SU-DHL-6 (cell line): ENCODE data around the gene LBH.

ENCODE experiments used
- H2AFZ ChIP-seq: fragments of 200-600 bp; sonication (generic); 2 replicates; pipeline ENCODE4 v1.6.1; 2014; ENCODE audit warnings: low read depth, mild to moderate bottlenecking, moderate library complexity, mixed read lengths, antibody characterized with exemption, low read length; ENCODE audit not compliant: severe bottlenecking
- H3F3A ChIP-seq: fragments of 200-600 bp; shearing (Covaris generic); 2 replicates; pipeline ENCODE4 v1.6.0; 2016; ENCODE audit warnings: antibody characterized with exemption, mild to moderate bottlenecking; ENCODE audit not compliant: insufficient read depth
- H3K27ac ChIP-seq: fragments of 200-600 bp; sonication (generic); 2 replicates; pipeline ENCODE4 v1.5.1; 2016; ENCODE audit warnings: low read depth, mild to moderate bottlenecking, low read length, moderate library complexity, mixed read lengths
- H3K27me3 ChIP-seq: fragments of 200-600 bp; sonication (generic), shearing (Covaris generic); 2 replicates; pipeline ENCODE4 v1.6.0; 2014; ENCODE audit warnings: mild to moderate bottlenecking, low read length
- H3K36me3 ChIP-seq: fragments of 200-600 bp; sonication (generic); 2 replicates; pipeline ENCODE4 v1.6.1; 2014; ENCODE audit warnings: mild to moderate bottlenecking, low read length, mixed read lengths
- H3K4me2 ChIP-seq: fragments of 300-600, 200-600 bp; shearing (Covaris generic), sonication (generic); 2 replicates; pipeline ENCODE4 v1.6.0; 2014; ENCODE audit warnings: low read length, low read depth, mild to moderate bottlenecking; ENCODE audit not compliant: poor library complexity, severe bottlenecking
- H3K4me3 ChIP-seq: fragments of 200-600 bp; sonication (generic); 2 replicates; pipeline ENCODE4 v1.5.1; 2014; ENCODE audit warnings: antibody characterized with exemption, low read length, mild to moderate bottlenecking, mixed read lengths; ENCODE audit not compliant: insufficient read depth, poor library complexity, severe bottlenecking
- H3K79me2 ChIP-seq: fragments of 200-600 bp; sonication (generic); 2 replicates; pipeline ENCODE4 v1.6.1; 2014; ENCODE audit warnings: mild to moderate bottlenecking, low read length, moderate library complexity; ENCODE audit not compliant: insufficient read depth
- H3K9ac ChIP-seq: fragments of 200-600 bp; sonication (generic); 2 replicates; pipeline ENCODE4 v1.7.0; 2014; ENCODE audit warnings: mild to moderate bottlenecking, low read length
- H3K9me2 ChIP-seq: fragments of 200-600 bp; sonication (generic); replicated peaks from 2 replicates; pipeline ENCODE4 v1.6.1; 2014; ENCODE audit warnings: low read length; ENCODE audit not compliant: insufficient read depth
- H3K9me3 ChIP-seq: fragments of 200-600 bp; sonication (generic); 2 replicates; pipeline ENCODE4 v1.6.1; 2014; ENCODE audit warnings: low read length, mixed read lengths; ENCODE audit not compliant: insufficient read depth
- H4K20me1 ChIP-seq: fragments of 200-600 bp; sonication (generic); 2 replicates; pipeline ENCODE4 v1.6.1; 2014; ENCODE audit warnings: low read depth, mild to moderate bottlenecking, antibody characterized with exemption, low read length, moderate library complexity, mixed read lengths
- CTCF ChIP-seq: fragments of 200-600 bp; sonication (generic); IDR thresholded peaks from one replicate; pipeline ENCODE4 v1.5.1; 2017; ENCODE audit warnings: antibody characterized with exemption, mild to moderate bottlenecking, low read length, moderate library complexity; ENCODE audit not compliant: insufficient read depth, poor library complexity, severe bottlenecking
- EZH2phosphoT487 ChIP-seq: fragments of 200-600 bp; sonication (generic), shearing (Covaris generic); conservative IDR thresholded peaks from 2 replicates; pipeline ENCODE4 v1.6.1; 2018; ENCODE audit warnings: mild to moderate bottlenecking, antibody characterized with exemption, low read length, moderate library complexity, mixed read lengths

LBH gene

GRCh38 chr2:30235859-30236535 lies 4.7 kb downstream of the LBH start:
- H3K27ac ChIP-seq, result no peak overlapping the region
- no peaks in the 10 kb centered on the region for H3K9me2 ChIP-seq
- no peaks in the 10 kb centered on the region for H4K20me1 ChIP-seq
- no peaks in the 10 kb centered on the region for H3K79me2 ChIP-seq
- TF ChIP-seq EZH2phosphoT487, result no peak
- no peak for TF ChIP-seq CTCF
- no peaks in the 10 kb centered on the region for H3K36me3 ChIP-seq
- H2AFZ ChIP-seq, result no peak overlapping the region
- H3F3A ChIP-seq, result no peaks in the 10 kb centered on the region
- no peak overlapping the region for H3K9ac ChIP-seq
- H3K27me3 ChIP-seq, result no peaks in the 10 kb centered on the region
- no peak overlapping the region for H3K4me2 ChIP-seq
- no peak overlapping the region for H3K4me3 ChIP-seq
- H3K9me3 ChIP-seq, result no peaks in the 10 kb centered on the region

GRCh38 chr2:30236591-30237238 lies 5.4 kb downstream of the LBH start:
- no peaks in the 10 kb centered on the region for H3K9me3 ChIP-seq
- TF ChIP-seq EZH2phosphoT487, result no peak
- TF ChIP-seq CTCF, result no peak
- H4K20me1 ChIP-seq, result no peaks in the 10 kb centered on the region
- no peak overlapping the region for H3K9ac ChIP-seq
- no peak overlapping the region for H3K27ac ChIP-seq
- H3K4me3 ChIP-seq, result no peak overlapping the region
- no peaks in the 10 kb centered on the region for H3K36me3 ChIP-seq
- no peak overlapping the region for H3K4me2 ChIP-seq
- H3F3A ChIP-seq, result no peaks in the 10 kb centered on the region
- H3K79me2 ChIP-seq, result no peaks in the 10 kb centered on the region
- H3K9me2 ChIP-seq, result no peaks in the 10 kb centered on the region
- H3K27me3 ChIP-seq, result no peaks in the 10 kb centered on the region
- no peak overlapping the region for H2AFZ ChIP-seq

GRCh38 chr2:30237239-30237965 lies 6.1 kb downstream of the LBH start:
- Histone ChIP-seq H3K27ac (no peak overlapping the region), H3K9me3 (no peaks in the 10 kb centered on the region), H3K79me2 (no peaks in the 10 kb centered on the region), H2AFZ (no peak overlapping the region), H3K4me2 (no peak overlapping the region), H3K36me3 (no peaks in the 10 kb centered on the region), H3K27me3 (no peaks in the 10 kb centered on the region), H3K9ac (no peak overlapping the region), H3F3A (no peaks in the 10 kb centered on the region), H3K9me2 (no peaks in the 10 kb centered on the region), H4K20me1 (no peaks in the 10 kb centered on the region), H3K4me3 (no peak overlapping the region)
- TF ChIP-seq EZH2phosphoT487, result no peak
- no peak for TF ChIP-seq CTCF
